Omental fat pad (tissue), 4 donors: Measurements from ENCODE around the gene HHAT. TPM values are rescaled to one million over a fixed set of nuclear protein-coding genes. Genes with fewer than 3 reads are reported as not detected.

ENCODE experiments used
- ATAC-seq: fragments of 150-250 bp; one replicate; pipeline ENCODE4 v1.9.1; 2016; ENCODE audit warnings: mild to moderate bottlenecking, moderate library complexity; ENCODE audit not compliant: low FRiP score
- DNase-seq: peaks from one replicate; pipeline ENCODE4 v3.0.0-alpha.2; 2019; ENCODE audit warnings: low spot score
- total RNA-seq, 4 donors: library from RNA; depleted of rRNA; stranded (reverse); fragments of >200 nt; gene quantifications; one replicate each; pipeline ENCODE4 v1.1.0, GENCODE V29; 2016
- TF ChIP-seq, protein P1 (sequence below), 3 donors: fragments of 450-650 bp; IDR thresholded peaks; one replicate each; pipeline ENCODE4 v1.5.1; 2016 to 2017; ENCODE audit warnings: antibody characterized with exemption in 3 of 3, mild to moderate bottlenecking in 3 of 3, moderate library complexity in 2 of 3

HHAT gene
- total RNA-seq, 4 donors from 2014 or later = 3.4 to 7.8 (median 4.6) TPM

DNA sequence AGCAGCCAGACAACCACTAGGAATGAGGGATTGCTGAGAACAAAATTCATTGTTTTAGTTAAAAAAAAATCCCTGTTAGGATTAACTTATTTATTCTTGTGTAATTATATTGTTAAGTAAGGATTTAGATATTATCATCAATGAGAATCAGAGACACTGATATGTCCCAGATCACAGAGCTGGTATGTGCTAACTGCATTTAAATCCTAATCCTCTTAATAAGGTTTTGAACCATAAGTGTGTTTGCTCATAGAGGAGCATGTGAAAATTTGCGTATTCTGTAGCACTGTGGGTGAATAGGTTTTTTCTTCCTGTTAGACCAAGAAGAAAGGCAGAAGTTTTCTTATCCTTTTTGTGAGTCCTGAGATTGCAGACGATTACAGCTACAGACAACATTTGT, 147.1 kb downstream of the HHAT start:
- ATAC-seq (no peak), DNase-seq (no peak)
- TF ChIP-seq, protein P1, sequence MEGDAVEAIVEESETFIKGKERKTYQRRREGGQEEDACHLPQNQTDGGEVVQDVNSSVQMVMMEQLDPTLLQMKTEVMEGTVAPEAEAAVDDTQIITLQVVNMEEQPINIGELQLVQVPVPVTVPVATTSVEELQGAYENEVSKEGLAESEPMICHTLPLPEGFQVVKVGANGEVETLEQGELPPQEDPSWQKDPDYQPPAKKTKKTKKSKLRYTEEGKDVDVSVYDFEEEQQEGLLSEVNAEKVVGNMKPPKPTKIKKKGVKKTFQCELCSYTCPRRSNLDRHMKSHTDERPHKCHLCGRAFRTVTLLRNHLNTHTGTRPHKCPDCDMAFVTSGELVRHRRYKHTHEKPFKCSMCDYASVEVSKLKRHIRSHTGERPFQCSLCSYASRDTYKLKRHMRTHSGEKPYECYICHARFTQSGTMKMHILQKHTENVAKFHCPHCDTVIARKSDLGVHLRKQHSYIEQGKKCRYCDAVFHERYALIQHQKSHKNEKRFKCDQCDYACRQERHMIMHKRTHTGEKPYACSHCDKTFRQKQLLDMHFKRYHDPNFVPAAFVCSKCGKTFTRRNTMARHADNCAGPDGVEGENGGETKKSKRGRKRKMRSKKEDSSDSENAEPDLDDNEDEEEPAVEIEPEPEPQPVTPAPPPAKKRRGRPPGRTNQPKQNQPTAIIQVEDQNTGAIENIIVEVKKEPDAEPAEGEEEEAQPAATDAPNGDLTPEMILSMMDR (IDR thresholded peaks at IDR 0.05) = no peak

DNA sequence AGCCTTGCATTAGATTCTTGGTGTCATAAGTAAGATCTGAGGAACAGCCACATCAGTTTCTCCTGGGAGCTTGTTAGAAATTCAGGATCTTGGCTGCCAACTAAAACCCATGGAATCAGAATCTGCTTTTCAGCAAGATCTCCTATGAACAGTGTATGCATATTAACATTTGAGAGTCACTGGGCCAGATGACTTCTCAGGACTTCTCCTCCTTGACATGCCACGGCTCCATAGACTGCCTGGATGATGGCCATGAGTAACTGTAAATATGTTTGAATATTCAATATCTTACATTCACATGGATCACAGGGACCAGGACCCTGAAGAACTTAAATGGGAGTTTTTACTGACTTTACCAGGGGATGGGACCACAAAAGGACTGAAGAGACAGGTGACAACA, 148.0 kb downstream of the HHAT start:
- ATAC-seq (no peak), DNase-seq (no peak)
- TF ChIP-seq, protein P1 (IDR thresholded peaks at IDR 0.05) = no peak

DNA sequence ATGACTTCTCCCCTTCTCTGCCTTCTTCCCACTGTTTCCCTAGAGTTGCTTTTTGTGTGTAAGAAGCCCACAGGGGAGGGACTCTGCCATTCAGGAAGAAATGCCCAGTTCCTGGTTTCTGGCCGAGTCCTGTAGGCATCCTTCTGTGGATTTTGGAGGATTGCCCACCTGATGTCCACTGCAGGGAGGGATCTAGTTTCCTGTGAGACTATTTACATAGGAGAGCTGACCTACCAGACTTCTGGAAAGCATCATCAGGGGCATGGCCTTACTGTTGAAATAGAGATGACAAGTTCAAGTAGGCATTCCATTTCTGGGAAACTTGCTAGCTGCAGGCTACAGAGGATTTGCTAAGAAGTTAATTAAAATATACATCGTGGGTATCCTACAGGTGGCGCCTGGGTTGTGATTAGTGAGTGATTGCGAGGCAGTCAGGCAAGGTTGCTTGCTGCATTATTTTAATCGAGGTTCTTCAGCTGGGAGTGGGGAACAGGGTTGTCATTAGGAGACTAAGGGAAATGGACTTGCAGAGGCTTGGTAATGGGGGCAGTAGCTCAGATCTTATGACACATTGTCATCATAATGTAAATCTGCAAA, 148.7 kb downstream of the HHAT start:
- ATAC-seq = no peak
- DNase-seq = no peak
- TF ChIP-seq, protein P1 (IDR thresholded peaks at IDR 0.05) = no peak

DNA sequence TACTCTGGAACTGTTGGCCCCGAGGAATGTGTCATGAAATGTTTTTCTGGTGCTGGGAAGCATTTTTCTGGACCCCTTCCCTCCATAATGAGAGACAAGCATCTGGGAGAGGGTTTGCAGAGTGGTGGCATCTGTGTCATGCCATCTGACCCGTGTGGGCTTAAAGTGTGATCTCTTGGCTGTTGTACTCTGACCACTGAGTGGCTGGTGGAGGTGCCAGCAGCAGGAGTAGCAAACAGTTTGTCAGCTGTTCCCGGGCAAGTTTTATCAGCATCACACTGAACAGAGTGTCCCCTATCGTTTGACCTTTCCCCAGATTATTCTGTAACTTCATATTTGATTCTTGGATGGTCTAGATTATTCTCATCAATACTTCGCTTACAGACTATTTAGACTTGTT, 150.1 kb downstream of the HHAT start:
- no peak for ATAC-seq
- TF ChIP-seq, protein P1 (IDR thresholded peaks at IDR 0.05) = no peak
- DNase-seq = no peak

DNA sequence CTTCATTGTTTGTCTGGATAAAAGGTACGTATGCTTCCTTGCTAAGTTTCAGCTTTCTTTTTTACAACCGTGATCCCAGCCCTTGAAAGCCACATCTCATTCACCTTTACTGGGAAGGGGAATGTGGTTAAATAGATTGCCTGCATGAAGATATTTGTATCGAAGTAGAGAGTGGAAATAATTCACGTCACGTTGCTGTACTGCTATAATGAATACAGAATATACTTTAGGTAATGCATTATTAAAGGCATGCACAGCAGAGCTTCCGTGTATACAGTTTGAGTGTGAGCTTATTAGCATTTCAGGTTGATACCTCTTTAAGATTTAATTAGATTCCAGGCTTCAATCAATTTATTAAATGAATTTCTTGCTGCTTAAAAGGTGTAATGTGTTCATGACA, 153.8 kb downstream of the HHAT start:
- ATAC-seq (no peak), DNase-seq (no peak)
- TF ChIP-seq, protein P1 (IDR thresholded peaks at IDR 0.05) = no peak

DNA sequence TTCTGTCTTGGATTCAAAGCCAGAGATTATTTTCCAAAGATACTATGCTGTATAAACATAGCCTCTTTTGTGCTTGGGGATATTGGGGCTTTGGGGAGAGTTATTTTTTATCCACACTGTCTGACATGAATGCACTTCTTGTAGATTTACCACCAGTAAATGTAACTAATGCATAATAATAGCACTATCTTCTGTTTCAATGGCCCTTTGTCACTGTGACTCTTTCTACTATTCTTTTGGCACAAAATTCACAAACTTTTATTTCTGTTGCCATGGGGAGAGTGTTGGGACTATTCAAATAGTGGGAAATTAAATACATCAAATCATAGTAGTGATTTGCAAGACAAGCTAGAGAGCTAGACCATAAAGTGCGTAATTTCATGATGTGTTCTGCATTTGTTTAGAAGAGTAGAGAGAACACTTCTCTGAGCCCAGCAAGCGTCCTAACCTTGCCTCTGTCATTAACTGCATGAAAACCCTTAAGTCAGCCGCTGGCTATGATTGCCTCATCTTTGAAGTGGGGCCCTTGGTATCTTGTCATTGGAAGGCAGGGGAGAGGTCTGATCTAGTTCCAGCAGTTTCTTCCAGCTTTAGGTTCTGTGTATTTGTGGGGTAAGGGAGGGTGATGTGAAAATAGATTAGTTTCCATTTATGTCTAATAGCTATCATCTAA, 154.4 kb downstream of the HHAT start:
- no peak for ATAC-seq
- TF ChIP-seq, protein P1 (IDR thresholded peaks at IDR 0.05) = no peak
- DNase-seq = no peak

DNA sequence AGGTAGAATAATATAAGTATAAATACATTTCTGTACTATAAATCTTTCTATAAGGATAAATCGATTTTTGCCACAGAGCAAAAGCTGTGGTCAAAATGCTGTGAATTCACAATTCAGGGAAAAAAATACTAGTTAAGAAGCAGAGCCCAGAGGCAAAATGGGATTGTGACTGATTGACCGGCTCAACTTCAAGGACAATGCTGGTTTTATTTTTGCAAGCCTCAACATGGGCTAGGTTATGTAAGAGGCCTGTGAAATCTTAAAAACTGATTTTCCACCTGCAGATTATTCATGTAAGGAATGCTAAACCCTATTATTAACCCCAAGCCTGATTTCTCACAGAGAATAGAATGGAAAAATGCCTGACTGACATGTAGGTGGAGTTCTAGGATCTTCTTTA, 155.1 kb downstream of the HHAT start:
- DNase-seq (no peak), ATAC-seq (no peak)
- TF ChIP-seq, protein P1 (IDR thresholded peaks at IDR 0.05) = no peak
